H1 (cell line): ENCODE results near the gene DNAJC22. TPM values are rescaled to one million over a fixed set of nuclear protein-coding genes. Genes with fewer than 3 reads are reported as not detected.

ENCODE experiments used
- CTCF ChIA-PET: fragments of 300-600 bp; sonication (Branson Sonifier 250); formaldehyde crosslinking; loops from one replicate; lab custom pipeline; 2021; ENCODE audit not compliant: partially characterized antibody; lab: Charles Lee
- POLR2A ChIA-PET: fragments of 300-600 bp; sonication (Branson Sonifier 250); formaldehyde crosslinking; loops from one replicate; lab custom pipeline; 2021; ENCODE audit warnings: inconsistent platforms; ENCODE audit not compliant: partially characterized antibody; lab: Charles Lee
- DNase-seq, 2 experiments: peaks; one replicate each; pipeline versions ENCODE4 v3.0.0 to v3.0.0-alpha.2; 2010 to 2022; ENCODE audit warnings: low spot score in 2 of 2, low read depth in 1 of 2, mixed read lengths in 1 of 2
- FAIRE-seq: peaks from 2 replicates; lab custom pipeline; 2011; peaks lifted over from hg19 to GRCh38; lab: Jason Lieb, UNC
- H2AFZ ChIP-seq: 2 replicates; pipeline ENCODE4 v1.8.1; 2012; ENCODE audit warnings: low read length, inconsistent platforms
- H2AK5ac ChIP-seq: 2 replicates; pipeline ENCODE4 v1.6.1; 2013; ENCODE audit warnings: low read depth, low read length
- H2BK120ac ChIP-seq: replicated peaks from 2 replicates; pipeline ENCODE3; 2013; ENCODE audit warnings: low read depth, low read length, inconsistent platforms
- H2BK12ac ChIP-seq: 2 replicates; pipeline ENCODE4 v1.6.1; 2013; ENCODE audit warnings: low read depth, low read length
- H2BK15ac ChIP-seq: 2 replicates; pipeline ENCODE4 v1.6.1; 2013; ENCODE audit warnings: low read length
- H2BK20ac ChIP-seq: 2 replicates; pipeline ENCODE4 v1.6.1; 2013; ENCODE audit warnings: low read length
- H2BK5ac ChIP-seq: 2 replicates; pipeline ENCODE4 v1.6.1; 2013; ENCODE audit warnings: low read depth, low read length
- H3K14ac ChIP-seq: 2 replicates; pipeline ENCODE4 v1.6.1; 2013; ENCODE audit warnings: inconsistent platforms; ENCODE audit not compliant: insufficient read length
- H3K18ac ChIP-seq: 2 replicates; pipeline ENCODE4 v1.6.1; 2013; ENCODE audit warnings: low read length; ENCODE audit errors: extremely low read depth
- H3K23ac ChIP-seq: 2 replicates; pipeline ENCODE4 v1.6.1; 2013; ENCODE audit warnings: inconsistent platforms; ENCODE audit not compliant: insufficient read length
- H3K23me2 ChIP-seq: 2 replicates; pipeline ENCODE4 v1.6.1; 2013; ENCODE audit warnings: low read depth, low read length
- H3K27ac ChIP-seq: 2 replicates; pipeline ENCODE4 v1.6.1; 2011; ENCODE audit warnings: low read depth, low read length, inconsistent platforms
- H3K27me3 ChIP-seq, 4 experiments: replicated peaks in 1 of 4; 1 replicate in 1 of 4; 2 replicates in 3 of 4; pipeline versions ENCODE4 v1.6.1 to v1.8.1; 2011 to 2013; ENCODE audit warnings: low read length in 3 of 4, mild to moderate bottlenecking in 3 of 4, inconsistent platforms in 2 of 4, mixed read lengths in 2 of 4, moderate library complexity in 1 of 4; ENCODE audit not compliant: control insufficient read depth in 3 of 4, insufficient read depth in 3 of 4; ENCODE audit errors: extremely low read depth in 1 of 4
- H3K36me3 ChIP-seq, 4 experiments: 2 replicates each; pipeline versions ENCODE4 v1.6.1 to v1.8.1; 2011 to 2013; ENCODE audit warnings: mild to moderate bottlenecking in 4 of 4, low read length in 3 of 4, moderate library complexity in 2 of 4, control low read depth in 1 of 4, inconsistent platforms in 1 of 4; ENCODE audit not compliant: insufficient read depth in 4 of 4, control insufficient read depth in 2 of 4
- H3K4ac ChIP-seq: replicated peaks from 2 replicates; pipeline ENCODE3; 2013; ENCODE audit warnings: low read length, low read depth, mixed read lengths, inconsistent platforms; ENCODE audit not compliant: insufficient read length
- H3K4me1 ChIP-seq, 4 experiments: replicated peaks in 1 of 4; 1 replicate in 1 of 4; 2 replicates in 3 of 4; pipeline versions ENCODE4 v1.6.1 to v1.8.1; 2011 to 2013; ENCODE audit warnings: low read length in 3 of 4, inconsistent platforms in 2 of 4, mixed read lengths in 1 of 4; ENCODE audit not compliant: insufficient read depth in 4 of 4, control insufficient read depth in 3 of 4
- H3K4me2 ChIP-seq, 2 experiments: 2 replicates each; pipeline versions ENCODE4 v1.6.1 to v1.8.1; 2011 to 2013; ENCODE audit warnings: low read depth in 2 of 2, low read length in 2 of 2, control low read depth in 1 of 2, inconsistent platforms in 1 of 2, mild to moderate bottlenecking in 1 of 2; ENCODE audit not compliant: insufficient read depth in 1 of 2
- H3K4me3 ChIP-seq, 4 experiments: fragments of 200-600, 300-600 bp in 1 of 4; sonication (generic), shearing (Covaris generic), sonication (Bioruptor Twin) in 1 of 4; 2 replicates each; pipeline versions ENCODE4 v1.5.1 to v1.8.1; 2011 to 2016; ENCODE audit warnings: low read length in 4 of 4, low read depth in 3 of 4, control low read depth in 2 of 4, inconsistent platforms in 2 of 4, mild to moderate bottlenecking in 2 of 4, mixed read lengths in 1 of 4, moderate library complexity in 1 of 4; ENCODE audit not compliant: insufficient read depth in 2 of 4; ENCODE audit errors: extremely low read depth in 1 of 4
- H3K56ac ChIP-seq: replicated peaks from 2 replicates; pipeline ENCODE3; 2013; ENCODE audit warnings: low read depth, mild to moderate bottlenecking, mixed read lengths, low read length, inconsistent platforms; ENCODE audit not compliant: insufficient read length
- H3K79me1 ChIP-seq: 2 replicates; pipeline ENCODE4 v1.6.1; 2013; ENCODE audit warnings: low read depth, low read length, control low read depth
- H3K79me2 ChIP-seq, 2 experiments: 2 replicates each; pipeline versions ENCODE4 v1.6.1 to v1.8.1; 2012 to 2013; ENCODE audit warnings: low read length in 2 of 2, mild to moderate bottlenecking in 2 of 2, inconsistent platforms in 1 of 2; ENCODE audit not compliant: insufficient read depth in 2 of 2, control insufficient read depth in 1 of 2
- H3K9ac ChIP-seq, 4 experiments: replicated peaks in 1 of 4; 1 replicate in 1 of 4; 2 replicates in 3 of 4; pipeline versions ENCODE4 v1.6.1 to v1.8.1; 2011 to 2013; ENCODE audit warnings: low read depth in 3 of 4, low read length in 3 of 4, control low read depth in 2 of 4, mild to moderate bottlenecking in 2 of 4, moderate library complexity in 2 of 4, inconsistent platforms in 1 of 4; ENCODE audit errors: extremely low read depth in 1 of 4
- H3K9me3 ChIP-seq, 2 experiments: 2 replicates each; pipeline versions ENCODE4 v1.6.1 to v1.8.1; 2012 to 2013; ENCODE audit warnings: mild to moderate bottlenecking in 2 of 2, moderate library complexity in 2 of 2, control low read depth in 1 of 2, inconsistent platforms in 1 of 2, low read depth in 1 of 2, low read length in 1 of 2, mixed read lengths in 1 of 2; ENCODE audit not compliant: insufficient read depth in 2 of 2
- H4K20me1 ChIP-seq, 2 experiments: replicated peaks in 1 of 2; 2 replicates each; pipeline versions ENCODE3 to v1.8.1; 2011 to 2013; ENCODE audit warnings: inconsistent platforms in 2 of 2, low read length in 2 of 2, mild to moderate bottlenecking in 1 of 2; ENCODE audit not compliant: insufficient read depth in 2 of 2, control insufficient read depth in 1 of 2
- H4K5ac ChIP-seq: 2 replicates; pipeline ENCODE4 v1.6.1; 2013; ENCODE audit warnings: low read length, low read depth, mixed read lengths, inconsistent platforms; ENCODE audit not compliant: insufficient read length
- H4K8ac ChIP-seq: 2 replicates; pipeline ENCODE4 v1.8.0; 2013; ENCODE audit warnings: mild to moderate bottlenecking, moderate library complexity, low read length, inconsistent platforms; ENCODE audit not compliant: insufficient read depth; ENCODE audit errors: extremely low read depth
- H4K91ac ChIP-seq: replicated peaks from 2 replicates; pipeline ENCODE3; 2013; ENCODE audit warnings: low read length, mixed read lengths, inconsistent platforms; ENCODE audit not compliant: insufficient read length
- ASH2L ChIP-seq: fragments of 200-600, 300-600 bp; sonication (generic); IDR thresholded peaks from one replicate; pipeline ENCODE4 v1.7.1; 2017; ENCODE audit warnings: low read length
- BACH1 ChIP-seq: IDR thresholded peaks from 2 replicates; pipeline ENCODE4 v1.6.1; 2012; ENCODE audit warnings: low read length, improper control_type of control experiment
- BRCA1 ChIP-seq: IDR thresholded peaks from 2 replicates; pipeline ENCODE4 v1.6.1; 2012; ENCODE audit warnings: low read depth, low read length, improper control_type of control experiment
- CBX8 ChIP-seq: fragments of 300-800, 300-1000 bp; sonication (generic); IDR thresholded peaks from 2 replicates; pipeline ENCODE4 v1.7.1; 2016; ENCODE audit warnings: low read depth, low read length, borderline replicate concordance
- HDAC2 ChIP-seq, 2 experiments: fragments of 300-600 bp in 1 of 2; sonication (generic) in 1 of 2; IDR thresholded peaks; 2 replicates each; pipeline ENCODE4 v1.6.1; 2011 to 2012; ENCODE audit warnings: low read depth in 2 of 2, low read length in 2 of 2, mild to moderate bottlenecking in 2 of 2, moderate library complexity in 2 of 2, borderline replicate concordance in 1 of 2, inconsistent platforms in 1 of 2
- NRF1 ChIP-seq: IDR thresholded peaks from 2 replicates; pipeline ENCODE4 v1.6.1; 2011; ENCODE audit warnings: mild to moderate bottlenecking, low read depth, low read length, improper control_type of control experiment
- POLR2AphosphoS5 ChIP-seq: IDR thresholded peaks from 2 replicates; pipeline ENCODE4 v1.6.1; 2011; ENCODE audit warnings: low read depth, low read length
- SIN3A ChIP-seq, 2 experiments: IDR thresholded peaks in 1 of 2; conservative IDR thresholded peaks in 1 of 2; 2 replicates each; pipeline ENCODE4 v1.6.1; 2011 to 2012; ENCODE audit warnings: low read length in 2 of 2, improper control_type of control experiment in 1 of 2, low read depth in 1 of 2, mild to moderate bottlenecking in 1 of 2
- SP4 ChIP-seq: IDR thresholded peaks from 2 replicates; pipeline ENCODE4 v1.6.1; 2012; ENCODE audit warnings: low read length, inconsistent platforms
- WGBS, 2 experiments: shearing (Covaris generic) in 1 of 2; methylation state at CpG; one replicate each; pipeline versions ENCODE4 v1.1.6 to v1.1.7; 2013 to 2015; ENCODE audit warnings: low lambda C conversion rate in 2 of 2, mixed read lengths in 2 of 2, inconsistent platforms in 1 of 2, low coverage in 1 of 2, missing lambda C conversion rate in 1 of 2; ENCODE audit not compliant: insufficient replicate concordance in 2 of 2, insufficient coverage in 1 of 2, insufficient read length in 1 of 2; ENCODE audit errors: extremely low coverage in 1 of 2, missing lambda C conversion rate in 1 of 2; 5-methylcytosine and 5-hydroxymethylcytosine counted together
- polyA plus RNA-seq, 7 experiments: library from polyadenylated mRNA; depleted of rRNA in 3 of 7; stranded (reverse) in 5 of 7; unstranded in 2 of 7; fragments of >200 nt in 5 of 7; fragments of 200-250 nt in 2 of 7; gene quantifications; 1 replicate in 5 of 7; 2 replicates in 1 of 7; 4 replicates in 1 of 7; pipeline versions ENCODE4 v1.2.1 to v1.2.3, GENCODE V29; 2011 to 2013; ENCODE audit warnings: missing spikeins in 2 of 7, mixed read lengths in 2 of 7
- total RNA-seq: library from RNA; stranded (reverse); fragmentation: NEBNext Ultra II Directional; extraction: Animal tissue kit (Norgen Biotek cat#: 25700); gene quantifications from 2 replicates; pipeline ENCODE4 v1.2.1, GENCODE V29; 2021

The DNAJC22 gene
- total and polyA plus RNA-seq, 2 of the 8 experiments (the other 6 are each of a cell fraction or from before 2014, with no cell fraction given): 0.20 to 0.39 TPM

DNA sequence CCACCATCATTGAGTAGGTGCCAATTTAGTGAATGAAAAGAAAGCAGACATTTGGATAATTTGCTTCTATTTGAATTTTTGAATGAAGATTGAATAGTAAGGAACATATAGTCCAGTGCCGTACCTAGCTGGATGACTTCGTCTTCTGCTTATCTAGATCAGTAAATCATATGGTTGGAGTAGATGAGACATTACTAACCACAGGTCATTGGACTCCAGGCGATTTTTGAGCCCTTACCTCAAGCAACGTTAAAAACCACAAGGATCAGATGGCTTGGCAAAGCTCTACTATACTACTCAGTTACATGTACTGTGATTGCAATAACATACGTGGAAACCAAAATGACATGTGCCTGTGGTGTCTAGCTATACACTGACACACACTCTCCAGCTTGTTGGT, 18.9 kb downstream of the DNAJC22 start:
- H3K36me3 ChIP-seq: no peaks in the 10 kb centered on the region
- H3K9ac ChIP-seq: no peak overlapping the region
- H4K8ac ChIP-seq: no peak overlapping the region
- no peak overlapping the region for H4K5ac ChIP-seq
- H3K14ac ChIP-seq: no peak overlapping the region
- H4K20me1 ChIP-seq: no peaks in the 10 kb centered on the region
- no peak for FAIRE-seq
- ChIA-PET CTCF (interaction anchor here (0.6 to 26.7 kb wide), 5 partner anchors 18 to 215 kb away, joined by 3 to 538 read pairs (median 8); partner anchors contain the start of gene DNAJC22), POLR2A (interaction anchor here (1.8 kb wide), 1 partner anchor 148 kb away, joined by 7 read pairs; no protein-coding TSS in a partner anchor)
- H3K56ac ChIP-seq: no peak overlapping the region
- peak overlapping the region; percentile 57 for H3K4ac ChIP-seq
- no peak overlapping the region for H3K27ac ChIP-seq
- peaks cover 9% of the 10 kb centered on the region for H3K23me2 ChIP-seq
- no peak overlapping the region for H2BK120ac ChIP-seq
- no peak overlapping the region for H2BK15ac ChIP-seq
- no peaks in the 10 kb centered on the region for H3K79me1 ChIP-seq
- 80% methylated on average over 5 of the region's 5 CpGs; no CpG with 5 or more reads in 1 of the 2 experiments for WGBS, 2 experiments
- no peaks in the 10 kb centered on the region for H3K9me3 ChIP-seq
- H3K23ac ChIP-seq: peak overlapping the region; percentile 53
- H4K91ac ChIP-seq: peak overlapping the region; percentile 34
- no peak overlapping the region for H2BK5ac ChIP-seq
- H3K4me1 ChIP-seq: peaks cover 0 to 8% (median 2%) of the 10 kb centered on the region in 4 experiments; a peak in 3 of 7 replicates
- H3K4me2 ChIP-seq: peak overlapping the region; percentile 19 to 86; a peak in 3 of 4 replicates
- H2BK20ac ChIP-seq: no peak overlapping the region
- no peak overlapping the region for H2BK12ac ChIP-seq
- no peak overlapping the region for H3K18ac ChIP-seq
- peaks cover 0 to 3% (median 0%) of the 10 kb centered on the region in 4 experiments; a peak in 3 of 7 replicates for H3K27me3 ChIP-seq
- no peak overlapping the region for H2AFZ ChIP-seq
- TF ChIP-seq BACH1 (no peak), SIN3A (conservative IDR thresholded peaks at IDR 0.05 in 1 of 2, IDR thresholded peaks at IDR 0.05 in 1 of 2; ENCODE audit: low read depth in 1 of 2, low read length in 2 of 2) (no peak), CBX8 (no peak), HDAC2 (IDR thresholded peaks at IDR 0.05; ENCODE audit: borderline replicate concordance in 1 of 2, low read depth in 2 of 2, low read length in 2 of 2) (no peak), SP4 (no peak), ASH2L (no peak), POLR2AphosphoS5 (no peak), NRF1 (no peak), BRCA1 (no peak)
- no peak for DNase-seq
- peak overlapping the region in 1 of 4 experiments; percentile 95; a peak in 1 of 8 replicates for H3K4me3 ChIP-seq
- H3K79me2 ChIP-seq: peaks cover 2 to 27% of the 10 kb centered on the region in 2 experiments
- no peak overlapping the region for H2AK5ac ChIP-seq
